K562 (cell line): ENCODE data around the gene ZBTB16. TPM values are rescaled to one million over a fixed set of nuclear protein-coding genes. Genes with fewer than 3 reads are reported as not detected.

ENCODE experiments used
- ATAC-seq: fragments of 200-7000 bp; cut with Tn5 transposase; 3 replicates; pipeline ENCODE4 v1.9.1; 2020; ENCODE audit warnings: moderate library complexity
- BruUV-seq: library from RNA; stranded (reverse); fragments of 400-500 nt; replicated peaks from 2 replicates; lab custom pipeline; 2021; lab: Mats Ljungman, UMichigan
- CTCF ChIA-PET: fragments of 300-600 bp; formaldehyde crosslinking; extraction: SDS; loops from one replicate; lab custom pipeline; 2021; ENCODE audit warnings: low intra/inter-chr PET ratio; lab: Yijun Ruan, JAX
- POLR2A ChIA-PET: fragments of 300-600, 350-650 bp; sonication (Branson Sonifier 250); formaldehyde crosslinking; extraction: SDS; loops from one replicate; lab custom pipeline; 2021; ENCODE audit warnings: antibody characterized with exemption, inconsistent platforms; lab: Yijun Ruan, JAX
- DNase-seq, 4 experiments: peaks; one replicate each; pipeline versions ENCODE4 v3.0.0 to v3.0.0-alpha.2; 2011 to 2018; ENCODE audit warnings: low spot score in 3 of 4, mixed read lengths in 3 of 4; ENCODE audit errors: extremely low read depth in 1 of 4
- FAIRE-seq: peaks from 2 replicates; lab custom pipeline; 2011; peaks lifted over from hg19 to GRCh38; lab: Jason Lieb, UNC
- H2AFZ ChIP-seq: 2 replicates; pipeline ENCODE4 v1.6.0; 2011; ENCODE audit warnings: low read depth, low read length, control low read depth, inconsistent platforms
- H3K27ac ChIP-seq: fragments of 200-600 bp; 3 replicates; pipeline ENCODE4 v1.8.0; 2011; ENCODE audit warnings: low read depth, mild to moderate bottlenecking, control low read depth, inconsistent platforms, low read length, moderate library complexity, mixed read lengths; ENCODE audit errors: extremely low read depth
- H3K27me3 ChIP-seq, 2 experiments: fragments of 300-600 bp in 1 of 2; 2 replicates in 1 of 2; 3 replicates in 1 of 2; pipeline versions ENCODE4 v1.6.0 to v1.8.0; 2011; ENCODE audit warnings: inconsistent platforms in 2 of 2, low read length in 2 of 2, mild to moderate bottlenecking in 1 of 2, mixed read lengths in 1 of 2, moderate library complexity in 1 of 2; ENCODE audit not compliant: control insufficient read depth in 2 of 2, insufficient read depth in 2 of 2
- H3K36me3 ChIP-seq: fragments of 300-600 bp; 3 replicates; pipeline ENCODE4 v1.8.0; 2011; ENCODE audit warnings: mild to moderate bottlenecking, low read length, inconsistent platforms; ENCODE audit not compliant: control insufficient read depth, insufficient read depth
- H3K4me1 ChIP-seq, 2 experiments: fragments of 200-600 bp in 1 of 2; replicated peaks in 1 of 2; 2 replicates in 1 of 2; 3 replicates in 1 of 2; pipeline versions ENCODE4 v1.5.1 to v1.8.0; 2011; ENCODE audit warnings: inconsistent platforms in 2 of 2, low read length in 2 of 2, mild to moderate bottlenecking in 1 of 2, mixed read lengths in 1 of 2, moderate library complexity in 1 of 2; ENCODE audit not compliant: control insufficient read depth in 2 of 2, insufficient read depth in 2 of 2
- H3K4me2 ChIP-seq: 2 replicates; pipeline ENCODE4 v1.6.1; 2011; ENCODE audit warnings: low read length, control low read depth, inconsistent platforms, mixed read lengths; ENCODE audit not compliant: insufficient read depth
- H3K4me3 ChIP-seq: fragments of 200-600 bp; sonication (generic), shearing (Covaris generic); 2 replicates; pipeline ENCODE4 v1.5.1; 2016; ENCODE audit warnings: control low read depth, inconsistent platforms
- H3K79me2 ChIP-seq: fragments of 200-600 bp; 3 replicates; pipeline ENCODE4 v1.8.0; 2011; ENCODE audit warnings: low read length, inconsistent platforms; ENCODE audit not compliant: control insufficient read depth, insufficient read depth
- H3K9ac ChIP-seq, 2 experiments: 2 replicates each; pipeline versions ENCODE4 v1.6.0 to v1.6.1; 2011; ENCODE audit warnings: low read depth in 2 of 2, low read length in 2 of 2, control low read depth in 1 of 2, inconsistent platforms in 1 of 2, mild to moderate bottlenecking in 1 of 2, mixed read lengths in 1 of 2; ENCODE audit not compliant: insufficient read depth in 1 of 2
- H3K9me1 ChIP-seq: one replicate; pipeline ENCODE4 v1.6.0; 2011; ENCODE audit warnings: inconsistent platforms, mild to moderate bottlenecking, low read length, moderate library complexity; ENCODE audit not compliant: control insufficient read depth, insufficient read depth
- H3K9me3 ChIP-seq: replicated peaks from 2 replicates; pipeline ENCODE4 v1.5.1; 2011; ENCODE audit warnings: low read depth, low read length, inconsistent platforms; ENCODE audit not compliant: control insufficient read depth, insufficient read depth
- H4K20me1 ChIP-seq: replicated peaks from 2 replicates; pipeline ENCODE4 v1.6.1; 2011; ENCODE audit warnings: low read length, inconsistent platforms, mixed read lengths; ENCODE audit not compliant: control insufficient read depth, insufficient read depth
- EZH2 ChIP-seq: IDR thresholded peaks from 2 replicates; pipeline ENCODE4 v1.6.1; 2012; ENCODE audit warnings: low read depth, mild to moderate bottlenecking, inconsistent platforms, low read length, borderline replicate concordance
- SPI1 ChIP-seq: IDR thresholded peaks from 2 replicates; pipeline ENCODE4 v1.6.1; 2011; ENCODE audit warnings: low read depth, low read length, control low read depth, borderline replicate concordance
- ZBTB11 ChIP-seq, 3 experiments: fragments of 200-800 bp in 1 of 3; fragments of 250-450 bp in 1 of 3; fragments of 450-650 bp in 1 of 3; sonication (Bioruptor Pico) in 1 of 3; sonication (Bioruptor generic) in 1 of 3; formaldehyde crosslinking in 1 of 3; IDR thresholded peaks; 2 replicates each; pipeline versions ENCODE4 v1.6.1 to v1.8.0; 2016 to 2022; ENCODE audit warnings: mild to moderate bottlenecking in 2 of 3, missing genetic modification characterization in 2 of 3, missing compliant biosample characterization in 1 of 3, moderate library complexity in 1 of 3
- WGBS: fragments of 100-300 bp; shearing (Covaris generic); methylation state at CpG from one replicate; pipeline ENCODE4 v1.1.6; 2016; ENCODE audit warnings: low coverage, mixed read lengths; ENCODE audit not compliant: insufficient coverage; ENCODE audit errors: missing lambda C conversion rate; 5-methylcytosine and 5-hydroxymethylcytosine counted together
- in situ Hi-C: fragments of 300-500 bp; cut with MboI; formaldehyde crosslinking; loops from 4 replicates; pipeline ENCODE4 v1.15.0; 2018; ENCODE audit warnings: inconsistent platforms, mixed read lengths
- intact Hi-C: fragments of 100-400 bp; cut with micrococcal nuclease; formaldehyde crosslinking; loops from 2 replicates; pipeline ENCODE4 v1.14.2; 2022
- polyA plus RNA-seq, 8 experiments: library from polyadenylated mRNA; depleted of rRNA in 4 of 8; stranded (reverse) in 5 of 8; unstranded in 3 of 8; fragments of >200 nt; fragmentation: Nextera tagmentation in 2 of 8; fragmentation: Illumina TruSeq in 1 of 8; extraction: Ambion mirVana in 2 of 8; extraction: Trizol in 1 of 8; gene quantifications; 2 replicates each; pipeline versions ENCODE4 v1.2.1 to v1.2.3, GENCODE V29; 2011 to 2014; ENCODE audit warnings: inconsistent platforms in 1 of 8, missing spikeins in 1 of 8
- total RNA-seq, 7 experiments: library from RNA; depleted of rRNA in 6 of 7; stranded (reverse); fragments of >200 nt in 6 of 7; fragmentation: Illumina TruSeq in 2 of 7; extraction: Trizol in 2 of 7; gene quantifications; 2 replicates each; pipeline versions ENCODE4 v1.2.1 to v1.2.3, GENCODE V29; 2011 to 2021; ENCODE audit warnings: low replicate concordance in 1 of 7

Gene ZBTB16
- total and polyA plus RNA-seq, 9 of the 15 experiments (the other 6 are each of a cell fraction or from before 2014, with no cell fraction given): 0.06 to 0.40 (median 0.24) TPM; not detected in 4

- peaks cover 8 to 28% of the 10 kb centered on the region in 2 experiments for H3K4me1 ChIP-seq
- in situ Hi-C loops (no loop called here), intact Hi-C loops (no loop called here)
- H3K4me3 ChIP-seq: no peak overlapping the region
- no peaks in the 10 kb centered on the region for H3K9me1 ChIP-seq
- 77% methylated on average over 2 of the region's 2 CpGs for WGBS
- H3K9ac ChIP-seq: no peak overlapping the region
- BruUV-seq: no TSS peak
- H3K36me3 ChIP-seq: no peaks in the 10 kb centered on the region
- FAIRE-seq: no peak
- CTCF ChIA-PET: no interaction called here
- TF ChIP-seq SPI1: 0 out of 2 replicates have a peak, but pooled peaks have one; percentile 13
- TF ChIP-seq ZBTB11 (CRISPR knock-in tag; IDR thresholded peaks at IDR 0.05): no peak
- TF ChIP-seq EZH2: no peak
- H3K79me2 ChIP-seq: no peaks in the 10 kb centered on the region
- no peaks in the 10 kb centered on the region for H4K20me1 ChIP-seq
- no peak for DNase-seq
- H3K4me2 ChIP-seq: no peak overlapping the region
- H2AFZ ChIP-seq: peak overlapping the region; percentile 43
- POLR2A ChIA-PET: interaction anchor here (1.0 kb wide), 1 partner anchor 28 kb away, joined by 3 read pairs; no protein-coding TSS in a partner anchor
- no peak overlapping the region for H3K27ac ChIP-seq
- no peak for ATAC-seq
- no peaks in the 10 kb centered on the region for H3K9me3 ChIP-seq
- H3K27me3 ChIP-seq: no peaks in the 10 kb centered on the region
These were observed 231.2 kb downstream of the ZBTB16 start for GRCh38 chr11:114290503-114291235.
